Measurements from ENCODE around the gene KRT71.

Gene KRT71

GRCh38 chr12:52575948-52576347 is 23.0 kb upstream of the KRT71 start:
- H3K4me3 ChIP-seq (ENCODE audit: low read depth, low read length), result no peak overlapping the region

DNA sequence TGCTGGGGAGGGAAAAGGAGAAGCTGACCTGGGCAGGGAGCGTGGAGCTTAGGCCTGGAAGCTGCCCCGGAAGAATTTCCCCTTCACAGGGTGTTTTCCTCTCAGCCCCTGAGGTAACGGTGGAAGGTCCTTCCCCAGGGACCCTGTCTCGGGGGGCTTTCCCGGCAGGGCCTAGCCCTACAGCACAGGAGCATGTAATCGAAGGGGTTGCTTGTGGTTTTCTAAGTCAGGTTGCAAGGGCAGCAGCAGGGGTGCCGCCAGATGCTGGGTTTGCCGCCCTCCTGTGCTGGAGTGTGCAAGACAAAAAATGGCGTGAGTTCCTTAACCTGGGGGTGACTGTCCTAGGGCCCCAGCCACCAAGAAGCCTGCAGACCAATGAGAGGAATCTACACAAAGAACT is 22.3 kb upstream of the KRT71 start:
- no peak overlapping the region for H3K4me3 ChIP-seq (ENCODE audit: low read depth, low read length)

DNA sequence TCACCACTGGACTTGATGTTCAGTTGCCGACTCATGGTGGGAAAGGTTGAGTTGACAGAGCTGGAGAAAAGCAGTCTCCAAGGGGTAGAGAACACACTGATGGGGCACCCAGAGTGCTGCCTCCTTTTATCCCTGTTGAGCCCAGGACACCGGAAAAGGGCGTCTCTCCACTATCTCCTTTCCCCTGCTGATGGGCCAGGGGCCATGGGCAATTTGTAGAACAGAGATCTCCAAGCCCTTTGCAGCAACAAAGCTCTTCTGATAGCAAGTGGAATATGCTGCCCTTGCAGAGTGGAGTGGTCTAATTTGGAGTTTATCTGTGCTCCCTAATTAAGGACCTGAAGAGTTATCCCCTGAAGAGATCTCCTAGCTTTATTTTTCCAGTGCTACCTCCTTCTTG is 20.8 kb upstream of the KRT71 start, which contains the start of gene KRT74:
KRT74 (minus strand) TSS at position 101 of the 400 bp plus-strand sequence; CDS start at position 35, 66 bp downstream.
- H3K4me3 ChIP-seq (ENCODE audit: low read depth, low read length), result no peak within 1 kb of the TSS

- no peak overlapping the region for H3K4me3 ChIP-seq (ENCODE audit: low read depth, low read length)
These were observed 20.4 kb upstream of the KRT71 start for GRCh38 chr12:52573306-52573705.

- no peak overlapping the region for H3K4me3 ChIP-seq (ENCODE audit: low read depth, low read length)
These were observed 17.6 kb upstream of the KRT71 start for GRCh38 chr12:52570511-52570910.

DNA sequence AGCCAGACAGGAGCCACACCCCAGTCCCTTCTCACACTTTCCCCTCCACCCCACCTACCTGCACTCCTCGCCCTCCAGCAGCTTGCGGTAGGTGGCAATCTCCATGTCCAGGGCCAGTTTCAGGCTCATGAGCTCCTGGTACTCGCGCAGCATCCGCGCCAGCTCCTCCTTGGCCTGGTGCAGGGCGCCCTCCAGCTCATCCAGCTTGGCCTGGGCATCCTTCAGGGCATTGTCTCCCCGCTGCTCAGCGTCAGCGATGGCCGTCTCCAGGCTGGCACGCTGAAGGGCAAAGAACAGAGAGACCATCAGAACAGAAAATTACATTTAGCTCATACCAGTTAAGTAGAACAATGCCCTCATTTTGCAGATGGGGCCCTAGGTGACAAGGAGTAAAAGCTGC is 15.2 kb upstream of the KRT71 start:
- no peak overlapping the region for H3K4me3 ChIP-seq (ENCODE audit: low read depth, low read length)

GRCh38 chr12:52566847-52567291 is 13.9 kb upstream of the KRT71 start:
- no peak overlapping the region for H3K4me3 ChIP-seq (ENCODE audit: low read depth, low read length)

GRCh38 chr12:52564582-52564981 is 11.6 kb upstream of the KRT71 start:
- no peak overlapping the region for H3K4me3 ChIP-seq (ENCODE audit: low read depth, low read length)

GRCh38 chr12:52561880-52562449 is 9.0 kb upstream of the KRT71 start:
- no peak overlapping the region for H3K4me3 ChIP-seq (ENCODE audit: low read depth, low read length)

- H3K4me3 ChIP-seq (ENCODE audit: low read depth, low read length), result no peak overlapping the region
These were observed 7.0 kb upstream of the KRT71 start for GRCh38 chr12:52559979-52560378.

- no peak overlapping the region for H3K4me3 ChIP-seq (ENCODE audit: low read depth, low read length)
These were observed 6.0 kb upstream of the KRT71 start for GRCh38 chr12:52558781-52559445.

DNA sequence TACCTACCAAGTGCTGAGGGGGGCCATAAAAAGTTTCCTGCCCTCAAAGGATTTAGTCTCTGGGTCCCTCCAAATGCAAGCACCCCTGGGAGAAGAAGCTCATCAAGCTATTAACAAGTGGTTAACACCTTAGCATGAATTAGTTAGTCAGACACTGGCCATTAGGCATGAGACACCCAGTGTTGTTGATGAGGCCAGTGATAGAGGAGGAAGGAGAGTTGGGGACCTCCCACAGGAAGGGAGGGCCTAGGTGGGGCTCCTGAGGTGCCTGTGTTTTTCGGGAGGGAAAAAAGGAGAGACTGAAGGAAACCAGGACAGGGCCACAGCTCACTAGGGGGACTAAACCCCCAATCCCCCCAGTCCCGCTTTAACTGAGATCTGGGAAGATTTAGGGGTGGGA is 4.5 kb upstream of the KRT71 start:
- no peak overlapping the region for H3K4me3 ChIP-seq (ENCODE audit: low read depth, low read length)

GRCh38 chr12:52555577-52555976 is 2.6 kb upstream of the KRT71 start:
- no peak overlapping the region for H3K4me3 ChIP-seq (ENCODE audit: low read depth, low read length)

DNA sequence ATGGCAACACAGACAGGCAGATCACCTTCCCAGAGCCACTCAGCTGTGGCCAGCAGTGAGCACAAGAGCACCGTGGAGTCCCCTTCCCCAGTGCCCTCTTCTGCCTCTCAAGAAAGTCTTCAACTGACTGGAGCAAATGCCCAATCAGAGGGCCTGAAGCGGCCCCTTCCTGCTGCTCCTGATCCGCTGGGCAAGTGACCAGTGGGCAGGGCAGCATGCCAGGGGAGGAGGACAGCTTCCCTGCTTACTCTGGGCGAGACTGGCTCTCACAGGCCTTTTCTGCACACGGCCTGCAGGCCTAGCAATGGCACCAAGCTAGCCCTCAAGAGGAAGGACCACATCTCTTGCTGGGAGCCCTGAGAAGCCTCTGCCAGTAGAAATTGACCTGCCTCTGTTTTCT is 890 bp downstream of the KRT71 start:
- no peak overlapping the region for H3K4me3 ChIP-seq (ENCODE audit: low read depth, low read length)

GRCh38 chr12:52551216-52551865 is 1.6 kb downstream of the KRT71 start:
- H3K4me3 ChIP-seq (ENCODE audit: low read depth, low read length), result no peak overlapping the region

- no peak overlapping the region for H3K4me3 ChIP-seq (ENCODE audit: low read depth, low read length)
These were observed 6.8 kb downstream of the KRT71 start for GRCh38 chr12:52546126-52546525.

DNA sequence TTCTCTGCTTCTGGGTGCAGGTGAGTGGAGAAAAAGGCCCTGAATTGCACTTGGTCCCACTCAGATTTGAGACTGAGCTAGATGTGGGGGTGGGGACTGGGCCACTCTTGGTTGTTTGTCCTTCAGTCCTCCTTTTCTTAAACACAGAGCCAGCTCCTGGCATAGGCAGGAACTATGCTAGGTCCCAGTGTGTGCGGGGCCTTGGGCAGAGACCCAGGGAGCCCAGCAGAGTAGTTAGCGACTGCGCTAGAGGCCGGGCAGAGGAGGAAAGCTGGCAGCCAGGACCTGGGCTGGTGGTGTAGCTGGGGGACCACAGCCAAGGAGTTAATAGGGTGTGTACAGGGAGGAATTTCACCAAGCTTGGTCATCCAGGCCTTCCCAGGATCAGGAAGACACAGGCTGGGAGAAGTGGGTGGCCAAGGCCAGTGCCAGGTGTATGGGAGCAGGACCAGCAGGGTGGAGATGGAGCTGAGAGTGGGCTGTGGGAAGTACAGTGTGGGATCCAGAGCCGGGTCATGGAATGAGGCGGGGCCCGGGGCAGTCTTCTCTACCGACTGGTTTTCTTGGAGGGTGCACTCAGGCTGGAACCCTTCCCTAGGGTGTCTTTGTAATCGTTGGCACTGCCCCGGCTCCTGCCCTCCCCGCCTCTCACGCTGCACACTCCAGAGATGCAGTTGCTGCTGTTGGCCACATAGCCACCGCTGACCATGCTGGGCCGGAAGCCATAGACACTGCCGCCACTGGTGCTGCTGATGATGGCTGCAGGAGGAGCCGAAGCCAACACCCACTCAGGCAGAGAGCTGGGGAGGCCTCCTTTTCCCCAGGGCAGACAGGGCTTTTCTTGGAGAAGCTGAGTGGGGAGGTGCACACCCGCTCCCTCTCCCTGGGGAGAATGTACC is 8.7 kb downstream of the KRT71 start:
- no peak overlapping the region for H3K4me3 ChIP-seq (ENCODE audit: low read depth, low read length)

GRCh38 chr12:52542785-52543318 is 10.1 kb downstream of the KRT71 start:
- H3K4me3 ChIP-seq (ENCODE audit: low read depth, low read length), result no peak overlapping the region

GRCh38 chr12:52542157-52542556 is 10.8 kb downstream of the KRT71 start:
- no peak overlapping the region for H3K4me3 ChIP-seq (ENCODE audit: low read depth, low read length)

DNA sequence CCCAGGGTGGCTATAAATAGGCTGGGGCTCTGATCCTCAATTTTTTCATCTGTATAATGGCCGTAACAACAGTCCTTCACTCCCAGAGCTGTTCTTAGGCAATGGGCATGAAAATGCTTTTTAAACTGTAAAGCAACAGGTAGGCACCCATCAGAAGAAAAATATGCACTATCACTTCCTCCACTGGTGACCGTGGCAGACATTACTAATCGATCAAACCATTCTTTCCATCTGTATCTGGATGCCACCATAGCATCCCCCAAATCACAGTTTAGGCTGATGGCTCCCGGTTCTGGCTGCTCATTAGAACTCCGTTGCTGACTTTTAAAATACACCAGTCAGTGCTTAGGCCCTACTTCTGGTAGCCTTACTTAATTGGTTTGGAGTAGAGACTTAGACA is 11.2 kb downstream of the KRT71 start:
- H3K4me3 ChIP-seq (ENCODE audit: low read depth, low read length), result no peak overlapping the region

GRCh38 chr12:52540531-52540930 is 12.4 kb downstream of the KRT71 start:
- H3K4me3 ChIP-seq (ENCODE audit: low read depth, low read length), result no peak overlapping the region

All from iPS-11a (cell line).